PC-9 (cell line): Measurements from ENCODE around the gene HOMER2. TPM values are rescaled to one million over a fixed set of nuclear protein-coding genes. Genes with fewer than 3 reads are reported as not detected.

Experiments
- BruUV-seq: library from RNA; stranded (reverse); fragments of 400-500 nt; replicated peaks from 2 replicates; lab custom pipeline; 2021; lab: Mats Ljungman, UMichigan
- CTCF ChIA-PET: fragments of 300-600 bp; sonication (Branson Sonifier 250); formaldehyde crosslinking; loops from one replicate; lab custom pipeline; 2022; ENCODE audit warnings: antibody characterized with exemption; lab: Charles Lee
- POLR2A ChIA-PET: fragments of 300-600 bp; sonication (Branson Sonifier 250); formaldehyde crosslinking; loops from one replicate; lab custom pipeline; 2022; ENCODE audit warnings: antibody characterized with exemption; ENCODE audit not compliant: unreplicated experiment; lab: Charles Lee
- DNase-seq, 2 experiments: peaks; one replicate each; pipeline versions ENCODE4 v3.0.0 to v3.0.0-alpha.2; 2015 to 2022; ENCODE audit warnings: mixed read lengths in 1 of 2
- H2AFZ ChIP-seq: fragments of 200-600 bp; sonication (generic); 2 replicates; pipeline ENCODE4 v1.8.1; 2017; ENCODE audit warnings: antibody characterized with exemption
- H3F3A ChIP-seq: fragments of 200-600 bp; sonication (generic); 2 replicates; pipeline ENCODE4 v1.8.1; 2017; ENCODE audit warnings: antibody characterized with exemption, mild to moderate bottlenecking, low read depth; ENCODE audit not compliant: insufficient read depth
- H3K27ac ChIP-seq: fragments of 200-600 bp; sonication (generic); 2 replicates; pipeline ENCODE4 v1.6.1; 2016; ENCODE audit warnings: mixed run types
- H3K27me3 ChIP-seq: fragments of 200-600 bp; sonication (generic); 2 replicates; pipeline ENCODE4 v1.6.1; 2016; ENCODE audit warnings: low read depth, mixed run types; ENCODE audit not compliant: insufficient read depth
- H3K36me3 ChIP-seq: fragments of 200-600 bp; sonication (generic); 2 replicates; pipeline ENCODE4 v1.6.1; 2016; ENCODE audit warnings: low read depth, mixed run types
- H3K4me1 ChIP-seq: fragments of 200-600 bp; sonication (generic); replicated peaks from 2 replicates; pipeline ENCODE4 v1.6.1; 2016; ENCODE audit warnings: mixed run types; ENCODE audit not compliant: insufficient read depth
- H3K4me2 ChIP-seq: fragments of 200-600 bp; sonication (generic); 2 replicates; pipeline ENCODE4 v1.6.1; 2017; ENCODE audit warnings: mixed run types
- H3K4me3 ChIP-seq: fragments of 200-600 bp; sonication (generic); 2 replicates; pipeline ENCODE4 v1.6.1; 2016; ENCODE audit warnings: mixed run types
- H3K79me2 ChIP-seq: fragments of 200-600 bp; sonication (generic); 2 replicates; pipeline ENCODE4 v1.6.1; 2017; ENCODE audit warnings: low read depth, mixed run types
- H3K9me2 ChIP-seq: fragments of 200-600 bp; sonication (generic); 2 replicates; pipeline ENCODE4 v1.8.1; 2017; ENCODE audit warnings: mild to moderate bottlenecking; ENCODE audit not compliant: insufficient read depth
- H3K9me3 ChIP-seq: fragments of 200-600 bp; sonication (generic); 2 replicates; pipeline ENCODE4 v1.8.1; 2016; ENCODE audit warnings: low read depth; ENCODE audit not compliant: insufficient read depth
- H4K20me1 ChIP-seq: fragments of 200-600 bp; sonication (generic); 2 replicates; pipeline ENCODE4 v1.8.1; 2017; ENCODE audit not compliant: insufficient read depth
- CTCF ChIP-seq: fragments of 200-600 bp; sonication (generic); conservative IDR thresholded peaks from 2 replicates; pipeline ENCODE4 v1.6.1; 2017; ENCODE audit warnings: mixed run types, antibody characterized with exemption, mild to moderate bottlenecking, moderate library complexity
- EZH2 ChIP-seq: fragments of 200-600 bp; sonication (generic); IDR thresholded peaks from 2 replicates; pipeline ENCODE4 v1.8.0; 2017; ENCODE audit warnings: antibody characterized with exemption, low read depth
- intact Hi-C: fragments of 100-400 bp; cut with micrococcal nuclease; formaldehyde crosslinking; loops from one replicate; pipeline ENCODE4 v1.10.0; 2022; ENCODE audit not compliant: unreplicated experiment
- total RNA-seq: library from RNA; stranded (reverse); gene quantifications from 2 replicates; pipeline ENCODE4 v1.2.3, GENCODE V29; 2021

HOMER2 gene
- total RNA-seq, 1 experiment from 2014 or later = 15.1 TPM

GRCh38 chr15:82930461-82930860, 22.1 kb downstream of the HOMER2 start:
- TF ChIP-seq EZH2 (no peak), CTCF (no peak)
- no peaks in the 10 kb centered on the region for H3K4me1 ChIP-seq
- intact Hi-C loops = no loop called here
- H3K36me3 ChIP-seq = no peaks in the 10 kb centered on the region
- no peaks in the 10 kb centered on the region for H4K20me1 ChIP-seq
- CTCF ChIA-PET = no interaction called here
- no peak overlapping the region for H3K4me3 ChIP-seq
- POLR2A ChIA-PET = no interaction called here
- H2AFZ ChIP-seq = no peak overlapping the region
- H3K9me3 ChIP-seq = no peaks in the 10 kb centered on the region
- H3K79me2 ChIP-seq = no peaks in the 10 kb centered on the region
- H3K27me3 ChIP-seq = no peaks in the 10 kb centered on the region
- no peak overlapping the region for H3K27ac ChIP-seq
- DNase-seq = no peak
- no TSS peak for BruUV-seq
- no peaks in the 10 kb centered on the region for H3F3A ChIP-seq
- no peak overlapping the region for H3K4me2 ChIP-seq
- no peaks in the 10 kb centered on the region for H3K9me2 ChIP-seq

- no peak overlapping the region for H3K4me3 ChIP-seq
- H3K27ac ChIP-seq = no peak overlapping the region
- POLR2A ChIA-PET = no interaction called here
- no peaks in the 10 kb centered on the region for H3K4me1 ChIP-seq
- H2AFZ ChIP-seq = no peak overlapping the region
- no peaks in the 10 kb centered on the region for H3K27me3 ChIP-seq
- TF ChIP-seq CTCF (no peak), EZH2 (no peak)
- H3K9me2 ChIP-seq = no peaks in the 10 kb centered on the region
- H3K4me2 ChIP-seq = no peak overlapping the region
- CTCF ChIA-PET = no interaction called here
- no peak for DNase-seq
- no TSS peak for BruUV-seq
- H3F3A ChIP-seq = no peaks in the 10 kb centered on the region
- no peaks in the 10 kb centered on the region for H3K9me3 ChIP-seq
- intact Hi-C loops = no loop called here
- H3K79me2 ChIP-seq = no peaks in the 10 kb centered on the region
- no peaks in the 10 kb centered on the region for H3K36me3 ChIP-seq
- no peaks in the 10 kb centered on the region for H4K20me1 ChIP-seq
Measured at GRCh38 chr15:82928711-82929110, 23.8 kb downstream of the HOMER2 start.

GRCh38 chr15:82923744-82924143, 28.8 kb downstream of the HOMER2 start:
- Histone ChIP-seq H4K20me1 (no peaks in the 10 kb centered on the region), H3K27me3 (no peaks in the 10 kb centered on the region), H3K27ac (no peak overlapping the region), H3K79me2 (no peaks in the 10 kb centered on the region), H3F3A (no peaks in the 10 kb centered on the region), H3K4me3 (no peak overlapping the region), H3K4me1 (no peaks in the 10 kb centered on the region), H2AFZ (no peak overlapping the region), H3K36me3 (no peaks in the 10 kb centered on the region), H3K4me2 (no peak overlapping the region), H3K9me3 (no peaks in the 10 kb centered on the region), H3K9me2 (no peaks in the 10 kb centered on the region)
- TF ChIP-seq EZH2 = no peak
- no peak for TF ChIP-seq CTCF
- no TSS peak for BruUV-seq
- intact Hi-C loops = no loop called here
- POLR2A ChIA-PET = no interaction called here
- no peak for DNase-seq
- CTCF ChIA-PET = no interaction called here
